ENCODE results near the gene SEPTIN11. TPM values are rescaled to one million over a fixed set of nuclear protein-coding genes. Genes with fewer than 3 reads are reported as not detected.

The SEPTIN11 gene
- total RNA-seq, 1 donor, result 473 TPM

DNA sequence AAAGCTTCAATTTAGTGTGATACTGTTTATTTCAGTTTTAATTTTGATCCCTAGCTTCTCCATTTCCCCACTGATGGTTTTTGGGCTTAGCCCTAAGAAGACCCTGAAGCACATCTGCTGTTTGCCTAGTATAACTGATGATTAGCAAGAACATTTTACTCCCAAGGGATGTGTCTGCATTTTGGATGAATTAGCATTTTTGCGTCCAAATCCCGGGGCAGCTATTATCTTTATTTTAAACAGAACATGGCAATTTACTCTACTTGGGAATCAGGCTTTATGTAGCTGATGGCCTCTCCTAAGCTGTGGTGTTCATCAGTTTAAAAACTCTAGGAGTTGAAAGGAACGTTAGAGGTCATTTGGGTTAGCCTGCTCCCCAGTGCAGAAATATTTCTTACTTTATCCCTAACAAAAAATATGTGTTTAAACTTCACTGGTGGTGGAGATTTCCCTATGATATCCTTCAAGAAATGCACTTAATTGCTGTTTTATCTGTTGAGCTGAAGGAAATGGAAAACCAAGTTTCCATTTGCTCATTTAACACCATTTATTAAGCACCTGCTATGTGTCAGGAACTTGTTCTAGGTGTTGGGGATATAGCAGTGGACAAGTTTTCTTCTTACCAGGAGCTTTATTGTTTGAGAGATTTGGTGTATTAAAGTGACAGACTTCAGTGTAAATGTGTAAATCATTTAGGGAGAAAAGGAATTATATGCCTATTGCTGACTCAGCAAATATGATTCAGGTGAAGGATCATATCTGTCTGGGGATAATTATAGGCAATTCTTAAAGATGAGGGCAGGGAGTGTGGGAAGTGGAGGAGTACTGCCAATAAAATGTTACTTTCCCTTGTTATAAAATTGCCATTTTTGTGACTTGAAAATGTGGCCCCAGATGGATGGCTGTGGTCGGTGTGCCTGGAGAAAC is 3.4 kb downstream of the SEPTIN11 start:
- Histone ChIP-seq H3K4me2 (ENCODE audit: insufficient read depth, low read length) (peak overlapping the region; percentile 96), H2AFZ (ENCODE audit: low read length) (no peak overlapping the region), H3K9me3 (ENCODE audit: low read depth, low read length) (no peaks in the 10 kb centered on the region), H3K27me3 (ENCODE audit: insufficient read depth, low read length) (no peaks in the 10 kb centered on the region), H3K27ac (ENCODE audit: low read depth, low read length) (peak overlapping the region; percentile 20), H4K20me1 (ENCODE audit: insufficient read depth, low read length) (peaks cover 65% of the 10 kb centered on the region), H3K4me1 (ENCODE audit: insufficient read depth, low read length) (peaks cover 43% of the 10 kb centered on the region), H3K4me3 (ENCODE audit: insufficient read depth, low read length) (peak overlapping the region; percentile 99), H3K36me3 (ENCODE audit: insufficient read depth, low read length) (peaks cover 17% of the 10 kb centered on the region), H3K79me2 (ENCODE audit: insufficient read depth, low read length) (peaks cover 97% of the 10 kb centered on the region)
- no peak for DNase-seq (ENCODE audit: insufficient read length, low spot score, missing footprints)
- no peak for TF ChIP-seq CTCF (IDR thresholded peaks at IDR 0.05; ENCODE audit: extremely low read depth, low read depth, low read length)

GRCh38 chr4:76953956-76954355 is 4.4 kb downstream of the SEPTIN11 start:
- Histone ChIP-seq H3K36me3 (ENCODE audit: insufficient read depth, low read length) (peaks cover 17% of the 10 kb centered on the region), H2AFZ (ENCODE audit: low read length) (no peak overlapping the region), H3K27ac (ENCODE audit: low read depth, low read length) (no peak overlapping the region), H3K4me2 (ENCODE audit: insufficient read depth, low read length) (no peak overlapping the region), H3K4me1 (ENCODE audit: insufficient read depth, low read length) (peaks cover 38% of the 10 kb centered on the region), H3K79me2 (ENCODE audit: insufficient read depth, low read length) (peaks cover 97% of the 10 kb centered on the region), H3K9me3 (ENCODE audit: low read depth, low read length) (no peaks in the 10 kb centered on the region), H3K27me3 (ENCODE audit: insufficient read depth, low read length) (no peaks in the 10 kb centered on the region), H4K20me1 (ENCODE audit: insufficient read depth, low read length) (peaks cover 74% of the 10 kb centered on the region), H3K4me3 (ENCODE audit: insufficient read depth, low read length) (no peak overlapping the region)
- DNase-seq (ENCODE audit: insufficient read length, low spot score, missing footprints), result no peak
- TF ChIP-seq CTCF (IDR thresholded peaks at IDR 0.05; ENCODE audit: extremely low read depth, low read depth, low read length), result no peak

- H2AFZ ChIP-seq (ENCODE audit: low read length), result no peak overlapping the region
- peaks cover 98% of the 10 kb centered on the region for H3K79me2 ChIP-seq (ENCODE audit: insufficient read depth, low read length)
- H3K4me2 ChIP-seq (ENCODE audit: insufficient read depth, low read length), result no peak overlapping the region
- TF ChIP-seq CTCF (IDR thresholded peaks at IDR 0.05; ENCODE audit: extremely low read depth, low read depth, low read length), result no peak
- H4K20me1 ChIP-seq (ENCODE audit: insufficient read depth, low read length), result peaks cover 75% of the 10 kb centered on the region
- H3K9me3 ChIP-seq (ENCODE audit: low read depth, low read length), result no peaks in the 10 kb centered on the region
- no peak overlapping the region for H3K4me3 ChIP-seq (ENCODE audit: insufficient read depth, low read length)
- H3K27ac ChIP-seq (ENCODE audit: low read depth, low read length), result no peak overlapping the region
- H3K27me3 ChIP-seq (ENCODE audit: insufficient read depth, low read length), result no peaks in the 10 kb centered on the region
- no peak for DNase-seq (ENCODE audit: insufficient read length, low spot score, missing footprints)
- peaks cover 17% of the 10 kb centered on the region for H3K36me3 ChIP-seq (ENCODE audit: insufficient read depth, low read length)
- peaks cover 38% of the 10 kb centered on the region for H3K4me1 ChIP-seq (ENCODE audit: insufficient read depth, low read length)
Observed at GRCh38 chr4:76954489-76954888, 4.9 kb downstream of the SEPTIN11 start.

DNA sequence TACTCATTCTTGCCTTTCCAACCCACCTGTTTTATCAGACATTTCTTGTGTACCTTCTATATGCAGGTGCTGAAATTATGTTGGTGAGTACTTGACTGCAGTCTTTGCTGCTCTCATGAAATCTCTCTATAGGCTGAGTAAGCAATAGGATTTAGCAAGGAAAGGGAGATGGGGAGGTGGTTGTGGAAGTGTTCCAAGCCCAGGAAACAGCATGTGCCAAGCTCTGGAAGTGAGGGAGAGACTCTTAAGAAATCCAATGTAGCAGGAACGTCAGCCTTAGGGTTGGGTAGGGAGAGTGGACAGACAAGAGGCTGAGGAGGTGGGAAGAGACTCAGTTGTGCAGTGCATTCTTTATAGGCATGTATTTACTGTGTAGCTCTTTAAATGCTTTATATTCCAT is 5.6 kb downstream of the SEPTIN11 start:
- no peak for TF ChIP-seq CTCF (IDR thresholded peaks at IDR 0.05; ENCODE audit: extremely low read depth, low read depth, low read length)
- Histone ChIP-seq H2AFZ (ENCODE audit: low read length) (no peak overlapping the region), H3K4me3 (ENCODE audit: insufficient read depth, low read length) (no peak overlapping the region), H3K4me2 (ENCODE audit: insufficient read depth, low read length) (peak overlapping the region; percentile 10), H3K9me3 (ENCODE audit: low read depth, low read length) (no peaks in the 10 kb centered on the region), H3K27me3 (ENCODE audit: insufficient read depth, low read length) (no peaks in the 10 kb centered on the region), H4K20me1 (ENCODE audit: insufficient read depth, low read length) (peaks cover 75% of the 10 kb centered on the region), H3K27ac (ENCODE audit: low read depth, low read length) (no peak overlapping the region), H3K36me3 (ENCODE audit: insufficient read depth, low read length) (peaks cover 17% of the 10 kb centered on the region), H3K79me2 (ENCODE audit: insufficient read depth, low read length) (peaks cover 99% of the 10 kb centered on the region), H3K4me1 (ENCODE audit: insufficient read depth, low read length) (peaks cover 38% of the 10 kb centered on the region)
- no peak for DNase-seq (ENCODE audit: insufficient read length, low spot score, missing footprints)

Data from osteoblast (primary cell).